SK-N-MC (cell line): ENCODE data around the gene GNAS.

ENCODE experiments used
- DNase-seq: peaks from one replicate; pipeline ENCODE4 v3.0.0-alpha.2; 2011; ENCODE audit warnings: low read depth, low spot score
- H3K27ac ChIP-seq: fragments of 200-600 bp; sonication (generic); 2 replicates; pipeline ENCODE4 v1.5.1; 2016; ENCODE audit warnings: mixed run types
- H3K36me3 ChIP-seq: fragments of 200-600 bp; sonication (generic); 2 replicates; pipeline ENCODE4 v1.6.1; 2017; ENCODE audit warnings: antibody characterized with exemption, low read length, mixed read lengths; ENCODE audit not compliant: insufficient read depth
- H3K4me3 ChIP-seq: fragments of 200-600 bp; sonication (generic); 2 replicates; pipeline ENCODE4 v1.5.1; 2016
- H3K9ac ChIP-seq: fragments of 200-600 bp; sonication (generic); 2 replicates; pipeline ENCODE4 v1.8.0; 2017; ENCODE audit warnings: mixed run types, mixed read lengths; ENCODE audit not compliant: insufficient read length
- H3K9me3 ChIP-seq: fragments of 200-600 bp; sonication (generic); 2 replicates; pipeline ENCODE4 v1.6.1; 2017; ENCODE audit warnings: low read depth, mild to moderate bottlenecking, antibody characterized with exemption, low read length, moderate library complexity, mixed read lengths
- EZH2 ChIP-seq: fragments of 200-600 bp; sonication (generic); IDR thresholded peaks from one replicate; pipeline ENCODE4 v1.6.1; 2017; ENCODE audit warnings: antibody characterized with exemption
- FOXP2 ChIP-seq: optimal IDR thresholded peaks from 2 replicates; pipeline ENCODE3; 2011; ENCODE audit warnings: mild to moderate bottlenecking, moderate library complexity; ENCODE audit not compliant: insufficient read depth; ENCODE audit errors: extremely low read length, control extremely low read depth
- POLR2AphosphoS5 ChIP-seq: IDR thresholded peaks from 2 replicates; pipeline ENCODE4 v1.6.1; 2012; ENCODE audit warnings: mild to moderate bottlenecking, low read depth, low read length, borderline replicate concordance

GNAS gene

DNA sequence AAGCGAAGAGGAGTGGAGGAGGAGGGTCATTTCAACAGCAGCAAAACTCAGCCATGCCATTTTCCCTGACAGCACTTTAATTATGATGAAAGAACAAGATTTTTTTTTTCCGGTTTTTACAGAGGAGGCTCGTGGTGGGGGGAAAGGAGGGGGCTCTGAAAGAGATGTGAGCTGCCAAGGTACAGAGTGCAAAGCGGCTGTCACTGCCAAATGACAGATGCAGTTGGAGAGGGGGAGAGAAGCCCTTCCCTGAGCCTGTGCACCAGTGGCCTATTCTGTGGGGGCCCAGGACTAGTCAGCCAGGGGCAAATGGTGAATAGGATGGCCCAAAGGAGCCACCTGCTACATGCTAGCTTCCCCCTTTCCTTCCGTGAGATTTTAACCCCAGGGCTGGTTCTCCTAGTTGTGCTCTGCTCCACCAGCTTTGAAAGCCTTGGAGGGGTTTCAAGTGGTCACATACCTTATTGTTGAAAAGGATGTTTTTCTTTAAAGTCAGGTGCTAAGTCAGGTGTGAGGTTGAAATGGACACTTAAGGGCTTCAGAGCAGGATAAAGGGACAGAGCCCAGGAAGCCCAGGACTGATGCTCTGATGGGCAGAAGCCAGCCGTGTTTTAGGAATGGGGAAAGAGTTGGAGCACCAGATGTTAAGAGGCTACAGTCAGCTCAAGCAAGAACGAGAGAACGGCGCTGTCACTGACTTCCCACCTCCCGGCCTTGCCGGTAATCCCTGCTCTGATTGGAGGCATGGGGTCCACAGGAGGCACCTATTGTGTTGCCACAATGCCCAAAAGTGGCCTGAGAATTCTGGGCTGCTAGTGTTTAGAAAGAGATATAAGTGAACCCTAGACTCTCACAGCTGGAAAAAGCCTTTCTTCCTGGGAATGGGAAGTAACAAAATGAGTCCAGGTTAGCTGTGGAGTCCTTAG, 24.8 kb downstream of the GNAS start:
- TF ChIP-seq FOXP2 (no peak), POLR2AphosphoS5 (no peak), EZH2 (no peak)
- Histone ChIP-seq H3K9me3 (no peaks in the 10 kb centered on the region), H3K36me3 (no peaks in the 10 kb centered on the region), H3K27ac (no peak overlapping the region), H3K4me3 (no peak overlapping the region), H3K9ac (no peak overlapping the region)
- no peak for DNase-seq

DNA sequence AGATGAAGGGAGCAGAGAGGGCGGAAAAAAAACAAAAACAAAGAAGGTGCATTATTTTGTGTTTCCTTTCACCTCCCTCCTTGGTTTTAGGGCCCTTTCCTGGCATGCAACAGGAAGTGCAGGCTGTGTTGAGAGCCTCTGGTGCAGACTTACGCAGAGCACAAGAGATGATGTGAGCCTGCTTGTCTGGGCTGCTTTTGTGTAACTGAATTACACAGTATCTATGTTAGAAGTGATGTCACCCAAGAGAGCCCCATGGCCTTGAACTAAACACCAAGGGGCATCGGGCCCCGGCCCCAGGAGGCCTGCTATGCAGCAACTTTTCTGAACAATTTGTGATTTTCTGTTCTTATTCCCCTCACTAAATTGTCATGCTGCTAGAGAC, 25.5 kb downstream of the GNAS start:
- Histone ChIP-seq H3K36me3 (no peaks in the 10 kb centered on the region), H3K9me3 (no peaks in the 10 kb centered on the region), H3K27ac (no peak overlapping the region), H3K4me3 (no peak overlapping the region), H3K9ac (no peak overlapping the region)
- no peak for TF ChIP-seq POLR2AphosphoS5
- no peak for TF ChIP-seq FOXP2
- no peak for TF ChIP-seq EZH2
- DNase-seq = no peak

DNA sequence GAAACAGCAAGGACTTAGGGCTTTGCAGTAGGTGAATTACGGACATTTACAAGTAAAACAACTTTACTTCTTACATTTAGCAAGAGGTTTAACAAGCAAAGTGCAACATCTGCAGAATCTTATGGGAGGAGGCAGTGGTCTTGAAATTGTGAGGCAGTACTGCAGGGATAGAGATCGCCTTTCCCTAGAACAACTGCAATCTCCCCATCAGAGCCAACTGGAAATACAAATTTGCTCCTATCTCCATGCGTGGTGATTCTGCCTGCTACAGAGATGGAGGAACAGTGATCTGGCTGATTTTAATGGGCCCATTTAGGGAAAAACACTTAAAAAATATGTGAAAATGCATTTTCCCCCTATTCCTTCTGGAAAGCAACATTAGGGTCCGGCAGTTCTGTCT, 25.9 kb downstream of the GNAS start:
- no peaks in the 10 kb centered on the region for H3K36me3 ChIP-seq

DNA sequence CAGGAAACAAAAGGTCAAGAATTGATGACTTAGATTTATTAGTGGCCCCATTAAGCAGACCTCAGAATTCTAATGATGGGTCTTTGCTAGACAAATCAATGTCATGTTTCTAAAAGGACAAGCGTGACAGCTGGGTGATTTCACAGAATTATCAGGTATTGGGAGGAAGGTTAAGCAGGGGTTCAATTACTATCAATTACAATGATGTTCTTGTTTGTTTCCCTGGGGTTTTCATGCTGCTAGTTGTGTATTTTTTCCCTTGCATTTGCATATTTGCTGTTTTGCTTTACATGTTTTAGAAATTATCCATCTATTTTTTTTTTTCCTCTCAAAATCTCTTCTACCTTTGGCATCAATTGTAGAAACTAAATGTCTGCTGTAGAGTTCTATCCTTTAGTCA, 27.9 kb downstream of the GNAS start:
- H3K9me3 ChIP-seq = no peaks in the 10 kb centered on the region
- no peaks in the 10 kb centered on the region for H3K36me3 ChIP-seq
- H3K4me3 ChIP-seq = no peak overlapping the region
- TF ChIP-seq POLR2AphosphoS5 (no peak), FOXP2 (no peak), EZH2 (no peak)
- DNase-seq = no peak
- no peak overlapping the region for H3K27ac ChIP-seq
- H3K9ac ChIP-seq = no peak overlapping the region

More for the DNA sequence above, 25.9 kb downstream of the GNAS start:
- Histone ChIP-seq H3K27ac (no peak overlapping the region), H3K4me3 (no peak overlapping the region), H3K9me3 (no peaks in the 10 kb centered on the region), H3K9ac (no peak overlapping the region)
- DNase-seq = no peak
- no peak for TF ChIP-seq FOXP2
- no peak for TF ChIP-seq EZH2
- TF ChIP-seq POLR2AphosphoS5 = no peak

DNA sequence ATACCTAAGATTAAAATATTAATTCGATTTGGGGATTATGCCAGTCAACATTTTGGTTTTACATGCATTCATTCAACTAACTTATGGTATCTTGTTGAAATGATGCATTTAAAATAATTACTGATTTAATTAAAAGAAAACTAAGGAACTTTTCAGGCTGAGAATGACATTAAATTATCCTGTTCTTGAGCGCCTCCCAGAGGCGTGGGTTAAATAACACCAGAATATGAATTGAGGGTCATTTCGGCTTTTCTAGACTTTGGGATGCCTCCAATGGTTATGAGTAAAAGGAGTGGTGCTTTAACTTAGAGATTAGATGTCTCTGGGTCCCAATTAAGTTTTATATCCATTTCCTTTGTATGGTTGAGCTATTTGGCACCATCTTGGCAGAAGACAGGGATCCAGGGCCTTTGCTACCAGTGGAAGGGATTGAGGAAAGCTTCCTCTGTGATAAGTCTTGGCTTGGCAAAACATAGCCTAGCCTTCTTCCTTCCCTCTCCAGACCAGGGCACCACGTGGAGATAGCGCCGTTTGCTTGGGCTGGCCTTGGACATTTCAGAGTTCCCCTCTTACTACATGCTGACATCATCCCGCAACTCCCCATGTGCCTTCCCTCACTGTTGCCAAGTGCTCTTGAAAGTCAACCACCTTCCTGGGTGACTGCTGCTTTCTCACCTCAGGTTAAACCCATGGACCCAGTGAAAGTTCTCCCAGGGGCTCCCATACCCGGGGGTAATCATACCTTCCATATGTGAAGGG, 28.7 kb downstream of the GNAS start:
- no peak overlapping the region for H3K27ac ChIP-seq
- no peaks in the 10 kb centered on the region for H3K9me3 ChIP-seq
- H3K9ac ChIP-seq = no peak overlapping the region
- H3K36me3 ChIP-seq = no peaks in the 10 kb centered on the region
- no peak for TF ChIP-seq EZH2
- no peak for TF ChIP-seq POLR2AphosphoS5
- no peak for TF ChIP-seq FOXP2
- no peak for DNase-seq
- no peak overlapping the region for H3K4me3 ChIP-seq

DNA sequence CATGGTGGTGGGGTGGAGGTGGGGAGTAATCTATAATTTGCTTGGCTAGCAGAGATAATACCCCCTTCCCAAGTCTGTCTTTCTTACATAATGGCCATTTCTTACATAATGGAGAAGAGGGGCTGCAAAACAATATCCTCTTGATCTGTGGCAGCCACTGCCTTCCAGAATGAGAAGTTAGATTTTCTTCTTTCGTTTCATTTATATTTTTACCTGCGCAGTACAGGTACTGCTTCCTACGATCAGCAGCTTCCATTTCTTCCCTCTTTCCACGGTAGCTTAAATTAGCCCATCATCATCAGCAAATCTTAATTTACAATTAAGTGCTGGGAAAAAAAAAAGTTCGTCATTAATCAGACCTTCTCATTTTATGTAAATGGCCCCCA, 30.2 kb downstream of the GNAS start:
- no peaks in the 10 kb centered on the region for H3K36me3 ChIP-seq
- no peak for DNase-seq
- H3K9ac ChIP-seq = no peak overlapping the region
- no peaks in the 10 kb centered on the region for H3K9me3 ChIP-seq
- H3K4me3 ChIP-seq = 0 out of 2 replicates have a peak overlapping the region, but pooled peaks have one; percentile 20
- no peak for TF ChIP-seq EZH2
- no peak for TF ChIP-seq FOXP2
- peak overlapping the region; percentile 59; the same call in 1 of the 2 replicates for H3K27ac ChIP-seq

DNA sequence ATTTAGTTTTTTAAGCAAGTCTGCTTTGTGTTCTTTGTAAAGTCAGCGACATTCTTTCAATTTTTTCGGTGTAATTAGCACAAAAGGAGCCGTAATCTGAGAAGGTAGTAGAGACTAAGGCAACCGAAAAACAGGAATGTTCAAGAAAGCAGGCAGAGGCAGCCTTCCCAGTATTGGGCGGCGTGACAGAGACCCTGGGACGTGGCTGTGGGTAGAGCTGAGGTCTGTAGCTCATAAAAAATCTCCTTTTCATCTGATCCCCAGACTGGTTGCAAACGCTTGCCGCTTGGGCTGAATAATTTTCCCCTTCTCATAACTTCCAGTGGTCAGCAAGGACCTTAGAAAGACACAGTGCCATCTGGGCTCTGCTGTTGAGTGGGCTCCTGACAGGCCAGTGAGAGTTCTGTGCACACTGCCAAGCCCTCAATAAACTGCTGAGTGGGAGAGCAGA, 30.8 kb downstream of the GNAS start:
- DNase-seq = no peak
- Histone ChIP-seq H3K27ac (peak overlapping the region; percentile 59; the same call in 1 of the 2 replicates), H3K9me3 (no peaks in the 10 kb centered on the region), H3K4me3 (peak overlapping the region; percentile 20; the same call in 1 of the 2 replicates), H3K9ac (peak overlapping the region; percentile 39), H3K36me3 (no peaks in the 10 kb centered on the region)
- TF ChIP-seq FOXP2 (no peak), POLR2AphosphoS5 (no peak), EZH2 (no peak)

DNA sequence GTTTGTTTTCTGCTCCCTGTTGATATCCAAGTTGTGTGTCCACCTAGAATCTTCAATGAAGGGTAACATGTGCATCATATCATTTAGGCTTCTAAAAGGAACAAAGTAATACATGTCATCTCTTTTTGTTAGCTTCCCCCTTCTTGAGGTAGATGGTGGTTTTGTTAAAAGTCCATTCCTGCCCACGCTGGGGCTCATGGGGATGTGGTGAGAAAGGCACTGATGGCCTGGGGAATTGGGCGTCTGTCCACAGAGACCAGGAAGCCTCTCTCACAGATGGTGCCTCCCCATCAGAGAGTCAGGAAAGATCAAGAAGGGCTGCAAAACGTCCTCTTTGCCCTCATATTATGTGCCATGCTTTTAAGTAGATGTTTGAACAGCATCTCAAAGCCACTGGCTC, 32.5 kb downstream of the GNAS start:
- Histone ChIP-seq H3K9me3 (no peaks in the 10 kb centered on the region), H3K9ac (no peak overlapping the region), H3K36me3 (no peaks in the 10 kb centered on the region), H3K27ac (no peak overlapping the region), H3K4me3 (no peak overlapping the region)
- no peak for DNase-seq
- TF ChIP-seq POLR2AphosphoS5 = no peak
- TF ChIP-seq EZH2 = no peak
- TF ChIP-seq FOXP2 = no peak
